DMS 273 (cell line): ENCODE measurements around the gene SLC2A1.

Experiments
- DNase-seq: peaks from one replicate; lab custom pipeline; 2025; ENCODE audit not compliant: unreplicated experiment; lab: John Stamatoyannopoulos, UW

Gene SLC2A1

DNA sequence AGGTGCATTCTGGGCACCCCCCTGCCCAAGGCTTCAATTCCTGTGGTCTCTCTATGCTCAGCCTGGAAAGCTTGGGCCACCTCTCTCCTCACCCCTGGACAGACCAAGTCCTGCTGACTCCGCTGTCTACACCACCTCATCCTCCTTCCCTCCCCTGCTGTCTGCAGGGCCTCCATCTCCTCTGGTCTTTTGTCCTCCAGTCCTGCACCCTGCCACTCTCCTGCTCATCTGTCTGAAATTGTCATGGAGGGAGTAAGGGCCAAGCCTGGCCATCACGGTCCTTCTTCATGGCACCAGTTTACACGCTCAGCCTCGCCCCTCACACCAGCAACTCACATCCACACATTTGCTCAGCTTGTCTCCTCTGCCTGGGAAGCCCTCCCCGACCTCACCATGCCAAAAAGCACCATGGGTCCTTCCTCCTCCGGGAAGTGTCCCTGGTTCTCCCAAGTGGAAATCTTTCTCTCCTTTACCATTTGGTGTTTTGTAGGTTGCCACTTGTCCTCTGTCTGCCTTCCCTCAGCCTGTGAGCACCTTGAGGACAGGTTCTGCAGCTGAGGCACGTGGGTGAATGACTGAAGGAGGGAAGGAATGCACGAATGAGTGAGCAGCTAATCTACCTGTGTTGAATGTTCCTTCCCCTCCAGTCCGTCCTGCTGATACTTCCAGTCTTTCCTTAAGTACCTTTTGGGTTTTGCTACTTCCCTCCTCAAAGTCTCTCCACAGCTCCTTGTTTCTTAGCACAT is 2.1 kb upstream of the SLC2A1 start:
- DNase-seq, result no peak

DNA sequence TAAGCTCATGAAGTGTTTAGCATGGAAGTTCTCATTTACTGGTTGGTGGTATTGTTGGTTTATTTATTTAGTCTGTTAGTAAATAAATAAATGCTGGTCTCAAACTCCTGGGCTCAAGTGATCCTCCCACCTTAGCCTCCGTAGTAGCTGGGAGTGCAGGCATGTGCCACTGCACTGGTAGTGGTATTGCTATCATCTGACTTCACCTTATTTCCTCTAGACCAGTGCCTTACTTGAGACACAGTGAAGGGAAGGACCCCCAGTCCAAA is 1.4 kb upstream of the SLC2A1 start:
- DNase-seq, result no peak

DNA sequence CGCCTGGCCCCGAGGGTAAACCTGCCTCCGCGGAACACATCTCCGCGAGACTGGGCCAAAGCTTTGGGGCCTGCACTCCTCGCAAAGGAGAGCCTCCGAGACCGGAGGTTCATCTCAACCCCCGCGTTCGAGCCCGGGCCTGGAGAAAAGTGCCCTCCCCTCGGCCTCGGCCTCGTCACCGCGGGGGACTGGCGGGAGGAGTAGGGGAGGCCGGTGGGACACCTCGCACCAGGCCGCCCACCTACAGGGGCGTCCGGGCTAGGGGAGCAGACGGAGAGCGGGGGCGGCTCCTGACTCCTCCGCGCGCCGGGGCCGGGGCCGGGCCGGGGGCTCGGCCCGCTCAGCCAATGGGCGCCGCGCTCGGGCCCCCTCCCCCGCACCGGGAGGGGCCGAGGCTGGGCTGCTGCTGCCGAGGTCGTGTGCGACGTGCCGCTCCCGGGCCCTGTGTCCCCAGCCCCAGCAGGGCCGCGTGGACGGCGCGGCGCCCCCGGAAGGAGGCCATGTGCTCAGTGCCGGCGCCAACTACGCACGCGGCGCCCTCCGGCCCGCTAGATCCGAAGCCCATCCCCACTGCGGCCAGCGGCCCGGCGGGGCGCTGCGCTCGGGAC is 684 bp downstream of the SLC2A1 start:
- peak; percentile 90 for DNase-seq

DNA sequence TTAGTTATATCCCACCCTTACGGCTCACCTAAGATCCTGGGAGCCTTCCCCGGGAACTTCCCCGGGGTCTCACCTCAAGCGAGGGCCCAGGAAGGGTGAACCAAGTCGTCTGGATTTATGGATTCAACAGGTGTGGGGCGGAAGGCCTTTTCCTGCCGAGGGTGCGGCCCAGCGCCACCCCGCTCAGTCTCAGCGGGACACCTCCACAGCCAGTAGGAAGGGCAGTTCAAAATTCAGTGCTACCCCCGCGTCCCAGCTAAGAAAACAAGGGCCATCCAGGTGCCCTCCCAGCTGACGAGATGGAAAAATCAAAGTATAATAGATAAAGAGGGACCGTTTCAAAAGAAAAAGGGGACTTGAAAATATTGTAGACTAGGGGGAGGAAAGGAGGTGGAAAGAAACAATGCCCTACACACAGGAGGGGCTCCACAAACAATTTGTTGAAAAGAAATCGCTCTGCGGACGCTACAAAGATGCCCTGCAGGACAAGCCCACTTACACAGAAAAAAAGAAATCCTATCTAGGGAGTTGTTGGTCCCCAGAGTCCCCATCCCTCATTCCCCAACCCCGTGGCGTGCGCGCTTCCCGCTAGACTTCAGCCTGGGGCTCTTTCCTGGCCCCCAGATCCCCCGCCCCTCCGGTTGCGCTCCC is 1.3 kb downstream of the SLC2A1 start:
- no peak for DNase-seq

DNA sequence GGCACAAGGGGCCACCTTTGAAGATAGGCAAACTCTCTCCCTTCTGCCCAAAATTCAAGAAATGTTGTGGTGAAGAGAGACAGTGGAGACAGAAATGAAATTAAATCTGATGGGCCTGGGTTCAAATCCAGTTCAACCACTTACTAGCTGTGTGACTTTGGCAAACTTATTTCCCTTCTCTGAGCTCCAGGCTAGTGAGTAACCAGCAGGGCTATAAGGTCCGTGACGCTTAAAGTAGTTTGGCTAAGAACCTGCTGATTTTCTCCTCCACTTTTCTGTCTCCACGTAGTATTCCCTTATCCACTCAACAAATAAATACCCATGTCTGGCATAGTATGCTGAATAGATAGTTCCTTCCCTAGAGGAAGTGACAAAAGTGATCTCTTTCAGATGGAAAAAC is 1.9 kb downstream of the SLC2A1 start:
- DNase-seq, result no peak

DNA sequence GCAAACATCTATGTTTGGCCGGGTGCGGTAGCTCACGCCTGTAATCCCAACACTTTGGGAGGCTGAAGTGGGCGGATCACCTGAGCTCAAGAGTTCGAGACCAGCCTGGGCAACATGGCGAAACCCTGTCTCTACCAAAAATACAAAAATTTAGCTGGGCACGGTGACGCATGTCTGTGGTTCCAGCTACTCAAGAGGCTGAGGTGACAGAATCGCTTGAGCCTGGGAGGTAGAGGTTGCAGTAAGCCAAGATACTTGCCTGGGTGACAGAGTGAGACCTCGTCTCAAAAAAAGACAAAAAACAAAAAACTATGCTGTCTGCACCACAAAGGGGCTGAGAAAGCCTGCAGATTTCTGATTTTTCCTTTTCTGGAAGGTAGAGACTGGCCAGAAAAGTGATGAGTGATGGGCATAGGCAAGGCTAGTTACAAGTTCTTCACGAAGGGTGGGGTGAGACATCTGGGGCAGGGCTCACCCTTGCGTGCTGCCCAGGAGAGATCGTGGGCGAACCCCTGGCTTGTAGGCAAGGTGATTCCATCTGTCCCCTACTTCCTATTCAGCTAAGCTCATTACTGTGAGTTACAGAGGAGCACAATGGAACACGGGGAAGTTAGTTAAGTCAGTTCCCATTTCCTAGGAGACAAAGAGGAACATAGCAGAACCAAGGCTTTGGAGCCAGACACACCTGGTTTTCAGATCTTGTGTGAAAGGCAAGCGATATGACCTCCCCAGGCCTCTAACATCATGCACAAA is 3.2 kb downstream of the SLC2A1 start:
- DNase-seq, result no peak

DNA sequence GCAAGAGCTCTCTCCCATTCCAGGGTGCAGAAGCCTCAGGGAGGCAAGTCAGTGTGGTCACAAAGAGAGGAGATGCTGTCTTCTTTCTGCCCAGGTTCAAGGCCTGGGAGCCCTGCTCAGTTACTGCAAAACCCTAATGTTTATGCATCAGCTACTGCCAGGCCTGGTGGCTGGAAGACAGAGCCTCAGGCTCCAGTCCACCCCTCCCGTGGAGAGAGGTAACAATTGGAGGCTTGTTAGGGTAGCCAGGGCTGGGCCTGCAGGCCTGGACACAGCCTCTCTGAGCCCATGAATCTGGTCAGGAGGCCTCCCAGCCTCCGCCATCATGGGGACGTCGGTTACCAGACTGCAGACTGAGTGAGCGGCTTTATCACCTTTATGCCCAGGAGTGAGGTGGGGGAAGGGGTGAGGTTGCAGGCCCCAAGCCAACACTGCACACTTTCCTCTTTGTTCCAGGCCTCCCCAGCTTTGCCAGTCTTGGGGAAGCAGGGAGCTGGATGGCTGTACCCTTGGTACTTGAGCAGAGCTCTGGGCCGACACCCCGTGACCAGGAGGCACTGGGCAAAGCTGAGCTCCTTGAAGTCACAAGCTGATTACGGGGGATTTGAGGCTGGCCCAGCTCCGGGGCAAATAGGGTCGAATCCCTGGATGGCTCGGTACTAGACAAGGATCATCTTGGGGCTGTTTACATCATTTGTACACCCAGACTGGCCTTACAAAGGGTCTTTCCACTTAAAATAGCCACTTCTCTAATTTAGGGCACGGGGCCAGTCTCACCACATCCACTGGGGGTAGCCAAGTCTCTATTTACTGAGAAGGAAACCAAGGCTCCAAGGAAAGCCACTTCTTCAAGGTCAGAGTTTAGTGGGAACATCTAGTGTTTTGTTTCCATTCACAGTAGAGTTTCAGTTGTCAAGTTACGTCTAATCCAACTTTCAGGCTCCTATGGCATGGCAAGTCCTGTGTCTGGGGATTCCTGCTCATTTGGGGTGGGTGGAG is 5.2 kb downstream of the SLC2A1 start:
- DNase-seq, result no peak

DNA sequence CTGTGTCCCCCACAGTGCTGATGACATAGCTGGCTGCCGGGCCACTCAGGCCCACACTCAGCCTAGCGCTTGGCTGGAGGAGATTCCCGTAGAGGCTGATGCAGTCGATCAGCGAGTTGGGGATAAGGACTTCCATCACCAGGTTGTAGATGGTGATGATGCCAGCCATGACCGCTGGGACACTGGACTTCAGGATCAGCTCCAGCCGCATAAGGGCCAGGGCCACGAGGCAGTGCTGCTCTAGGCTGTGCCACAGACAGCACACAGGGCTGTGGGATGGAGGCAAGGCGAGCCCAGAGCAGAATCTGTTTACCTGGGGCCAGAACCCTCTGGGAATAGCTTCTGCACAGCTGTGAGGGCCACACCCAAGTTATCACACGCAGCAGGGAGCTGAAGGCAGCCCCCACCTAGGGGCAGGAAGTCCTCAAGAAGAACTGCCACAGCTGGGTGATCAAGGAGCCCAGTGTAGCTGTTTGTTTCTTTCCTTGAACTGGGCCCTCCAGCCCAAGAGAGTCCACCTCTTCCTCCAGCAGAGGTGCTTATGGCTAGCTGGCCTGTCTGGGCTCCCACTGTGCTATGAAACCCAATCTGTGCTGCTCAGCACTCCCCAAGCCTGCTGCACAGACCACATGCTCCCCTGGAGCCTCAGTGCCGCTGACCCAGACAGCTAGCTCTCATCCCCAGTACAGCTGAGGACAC is 6.2 kb downstream of the SLC2A1 start:
- DNase-seq, result no peak

DNA sequence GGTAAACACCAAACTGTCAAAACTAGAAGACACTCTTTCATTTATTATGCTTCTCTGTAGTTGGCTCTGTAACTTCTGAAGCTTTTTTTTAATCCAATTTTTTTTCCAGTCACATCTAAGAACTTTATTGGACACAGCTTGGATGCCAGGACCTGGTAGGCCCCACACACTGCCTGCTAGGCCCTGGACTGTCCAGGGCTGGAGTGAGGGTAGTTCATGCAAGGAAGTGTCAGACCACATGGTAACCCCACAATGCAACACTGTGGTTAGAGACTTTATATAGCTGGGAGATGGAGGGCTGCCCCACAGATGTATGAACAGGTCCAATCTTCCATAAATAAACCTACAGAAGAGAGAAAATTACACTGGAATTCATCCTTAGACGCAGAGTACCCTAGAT is 7.1 kb downstream of the SLC2A1 start:
- no peak for DNase-seq

DNA sequence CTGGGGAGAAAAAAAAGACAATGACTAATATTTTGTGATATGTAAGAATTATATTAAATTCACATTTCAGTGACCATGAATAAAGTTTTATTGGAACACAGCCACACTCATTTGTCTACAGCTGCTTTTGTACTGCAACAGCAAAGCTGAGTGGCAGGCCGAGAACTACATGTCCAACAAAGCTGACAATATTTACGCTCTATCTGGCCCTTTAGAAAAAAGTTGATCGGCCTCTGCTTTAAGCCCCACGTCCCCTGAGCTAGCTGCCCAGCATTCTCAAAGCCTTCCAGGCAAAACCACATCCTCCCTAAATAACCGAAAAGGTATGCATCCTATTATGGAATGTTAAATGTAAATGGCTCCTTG is 8.6 kb downstream of the SLC2A1 start:
- DNase-seq, result no peak

DNA sequence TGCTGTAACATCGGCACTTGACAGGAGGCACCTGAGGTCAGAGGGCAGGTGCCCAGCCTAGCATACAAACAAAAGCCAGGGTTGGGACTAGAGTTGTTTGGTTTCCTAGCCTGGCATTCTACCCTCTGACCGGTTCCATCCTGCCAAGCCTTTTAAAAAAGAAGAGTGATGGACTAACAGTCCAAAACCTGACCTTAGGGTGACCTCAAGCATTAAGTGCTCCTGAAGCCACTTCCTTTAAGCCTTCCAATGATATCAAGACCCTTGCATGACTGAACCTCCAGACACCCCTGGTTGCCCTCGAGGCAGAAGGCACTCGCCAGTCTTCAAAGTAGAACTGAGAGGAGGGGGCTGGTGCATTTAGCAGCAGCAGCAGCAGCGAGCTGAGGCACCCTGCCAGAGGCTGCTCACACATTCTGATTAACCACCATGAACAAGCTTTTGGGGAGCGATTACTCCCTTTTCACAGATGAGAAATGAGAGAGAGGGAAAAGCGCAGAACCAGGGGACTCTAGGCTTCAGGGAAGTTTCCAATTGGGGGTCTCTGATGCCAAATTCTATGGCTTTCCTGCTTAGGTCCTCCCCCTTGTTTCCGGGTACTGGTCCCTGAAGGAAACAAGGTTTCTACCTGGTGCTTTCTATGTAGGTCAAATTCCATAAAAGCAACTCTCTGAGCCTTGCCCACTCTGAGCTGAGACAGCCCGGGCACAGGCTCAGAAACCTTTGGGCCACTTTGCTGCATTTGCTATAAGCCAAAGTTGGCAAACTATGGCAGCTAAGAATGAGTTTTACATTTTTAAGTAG is 9.2 kb downstream of the SLC2A1 start:
- DNase-seq, result no peak

DNA sequence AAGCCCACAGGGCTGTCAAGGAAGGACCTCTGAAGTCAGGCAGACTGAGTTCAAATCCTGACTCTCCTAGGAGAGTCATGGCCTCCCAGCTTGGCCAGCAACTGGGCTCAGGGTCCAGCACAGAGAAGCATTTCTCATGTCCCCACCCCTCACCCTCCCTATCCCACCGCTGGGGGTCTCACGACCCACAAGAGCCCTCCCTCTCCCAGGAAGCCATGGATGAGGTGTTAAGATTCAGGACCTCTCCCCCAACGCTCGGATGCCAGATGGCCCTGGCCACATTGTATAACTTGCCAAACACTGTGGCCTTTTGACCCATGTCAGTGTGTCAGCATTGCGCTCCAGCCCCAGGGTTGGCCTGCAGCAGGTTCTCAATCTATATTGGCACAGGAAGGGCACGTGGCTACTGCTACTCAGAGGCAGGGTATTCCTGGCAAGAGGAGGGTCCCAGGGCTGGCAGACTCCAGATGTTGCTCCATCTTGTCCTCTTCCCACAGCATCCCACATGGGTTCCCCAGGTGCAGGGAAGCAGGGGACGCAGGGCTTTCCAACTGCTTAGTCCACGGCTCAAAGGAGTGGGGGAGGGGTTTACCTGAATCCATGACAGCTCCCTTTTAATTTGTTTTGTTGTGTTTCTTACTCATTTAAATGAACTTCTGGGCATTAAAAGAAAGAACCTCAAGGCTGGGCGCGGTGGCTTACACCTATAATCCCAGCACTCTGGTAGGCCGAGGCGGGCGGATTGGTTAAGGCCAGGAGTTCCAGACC is 10.5 kb downstream of the SLC2A1 start:
- no peak for DNase-seq

DNA sequence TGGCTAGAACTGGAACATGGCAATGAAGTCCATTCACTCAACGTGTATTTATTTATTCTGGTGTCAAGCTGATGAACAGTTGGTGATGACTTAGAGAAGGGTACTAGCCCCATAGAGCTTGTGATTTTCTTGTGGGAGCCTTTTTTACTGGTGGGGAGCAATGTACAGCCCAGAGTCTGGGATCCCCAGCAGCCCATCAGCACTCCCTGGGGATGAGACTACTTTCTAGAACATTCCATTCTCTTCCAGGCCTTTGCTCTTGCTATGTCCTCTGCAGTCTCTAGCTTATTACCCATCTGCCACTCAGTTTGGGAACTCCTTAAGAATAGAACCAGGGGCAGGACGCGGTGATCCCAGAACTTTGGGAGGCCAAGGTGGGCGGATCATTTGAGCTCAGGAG is 11.6 kb downstream of the SLC2A1 start:
- no peak for DNase-seq

DNA sequence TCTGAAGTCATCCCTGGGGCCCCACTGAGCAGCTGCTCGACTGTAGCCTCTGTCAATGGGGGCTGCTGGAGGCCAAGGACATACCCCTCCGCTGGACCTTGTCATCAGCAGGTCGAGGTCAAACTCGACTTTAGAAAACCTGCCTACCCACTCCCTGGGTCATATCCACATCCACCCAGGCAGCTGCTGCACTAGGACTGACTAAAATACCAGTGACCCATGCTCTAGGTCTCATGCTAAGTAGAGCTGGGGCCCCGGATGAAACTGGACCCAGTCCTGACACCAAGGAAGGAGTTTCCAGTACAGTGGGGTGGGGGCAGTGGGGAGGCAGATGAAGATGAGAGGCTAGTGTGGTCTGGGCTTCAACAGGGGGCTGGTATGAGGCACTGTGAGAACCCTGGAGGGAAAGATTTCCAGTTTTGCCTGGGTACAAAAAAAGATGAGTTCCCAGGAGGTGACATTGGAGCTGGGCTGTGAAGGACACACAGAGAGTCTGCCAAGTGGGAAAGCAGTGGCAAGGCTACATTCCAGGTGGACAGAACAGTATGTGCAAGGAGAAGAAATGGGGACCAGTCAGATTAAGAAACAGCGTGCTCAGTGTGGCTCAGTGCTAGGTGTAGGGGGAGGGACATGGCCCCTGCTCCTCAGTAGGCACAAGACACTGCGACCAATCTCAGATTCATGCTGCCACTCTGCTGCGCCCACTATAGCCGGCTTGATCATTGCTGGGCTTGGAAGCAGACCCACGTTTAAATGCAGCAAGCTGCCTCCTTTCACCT is 12.4 kb downstream of the SLC2A1 start:
- no peak for DNase-seq

DNA sequence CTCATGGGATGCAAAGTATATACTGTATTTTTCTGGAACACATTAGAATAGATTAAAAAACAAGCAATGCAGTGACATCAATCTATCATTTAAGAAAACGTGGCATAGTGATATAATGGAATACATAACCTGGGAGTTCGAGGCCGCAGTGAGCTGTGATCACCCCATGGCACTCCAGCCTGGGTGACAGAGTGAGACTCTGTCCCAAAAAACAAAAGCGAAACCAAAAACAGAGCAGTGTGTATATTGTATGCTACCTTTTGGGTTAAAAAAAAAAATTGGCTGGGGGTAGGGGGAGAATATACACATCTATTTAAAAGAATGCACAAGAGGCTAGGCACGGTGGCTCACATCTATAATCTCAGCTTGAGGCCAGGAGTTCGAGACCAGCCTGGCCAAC is 13.5 kb downstream of the SLC2A1 start:
- DNase-seq, result no peak

DNA sequence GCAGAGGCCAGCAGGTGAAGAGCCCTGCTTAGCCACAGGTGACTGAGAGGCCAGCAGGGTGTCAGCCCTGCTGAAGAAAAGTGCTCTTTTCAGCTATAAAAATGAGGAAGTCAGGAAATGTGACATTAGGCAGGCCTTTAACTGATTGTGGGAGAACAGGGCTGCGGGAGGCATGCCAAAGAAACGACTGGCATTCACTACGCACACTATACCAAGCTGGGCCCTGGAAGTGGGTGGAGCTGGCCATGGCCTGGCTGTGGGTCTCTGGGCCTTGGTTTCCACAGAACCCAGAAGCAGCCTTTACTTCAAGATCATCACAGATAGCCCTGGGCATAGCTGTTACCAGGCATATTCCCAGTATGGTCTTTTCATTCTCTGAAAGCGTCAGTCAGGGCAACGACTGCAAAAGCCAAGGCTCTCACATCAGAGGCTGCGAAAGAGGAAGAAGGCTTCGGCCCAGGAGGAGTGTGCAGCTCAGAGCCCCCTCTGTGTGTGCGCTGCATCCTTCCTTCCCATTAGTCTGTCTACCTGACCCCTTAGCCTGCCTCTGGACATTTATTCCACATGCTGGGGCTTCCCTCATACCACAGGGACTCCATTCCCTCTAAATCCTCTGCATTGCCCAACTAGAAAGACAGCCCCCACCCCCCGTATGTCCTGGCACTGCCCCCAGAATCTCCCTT is 14.3 kb downstream of the SLC2A1 start:
- no peak for DNase-seq

DNA sequence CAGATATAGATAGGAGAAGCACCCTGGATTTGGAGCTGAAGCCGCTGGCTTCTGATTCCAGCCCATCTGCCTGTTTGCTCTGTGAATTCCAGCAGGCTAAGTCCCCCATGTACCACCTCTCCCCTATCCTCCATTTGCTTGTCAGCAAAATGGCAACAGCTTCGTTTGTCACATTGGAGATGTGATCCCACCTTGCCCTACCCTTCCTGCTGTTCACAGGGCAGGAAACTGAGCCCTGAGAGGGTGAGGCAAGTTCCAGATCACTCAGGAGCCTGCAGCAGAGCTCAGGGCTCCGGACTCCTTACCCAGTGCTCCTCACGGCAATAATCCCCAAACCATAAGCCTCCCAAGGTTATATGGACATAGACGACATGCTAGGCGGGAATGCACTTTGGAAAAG is 14.9 kb downstream of the SLC2A1 start:
- no peak for DNase-seq
